ENCODE data around the gene SPATA31C1. TPM values are rescaled to one million over a fixed set of nuclear protein-coding genes. Genes with fewer than 3 reads are reported as not detected.

Gene SPATA31C1
- total RNA-seq, 2 experiments from 2014 or later = not detected

DNA sequence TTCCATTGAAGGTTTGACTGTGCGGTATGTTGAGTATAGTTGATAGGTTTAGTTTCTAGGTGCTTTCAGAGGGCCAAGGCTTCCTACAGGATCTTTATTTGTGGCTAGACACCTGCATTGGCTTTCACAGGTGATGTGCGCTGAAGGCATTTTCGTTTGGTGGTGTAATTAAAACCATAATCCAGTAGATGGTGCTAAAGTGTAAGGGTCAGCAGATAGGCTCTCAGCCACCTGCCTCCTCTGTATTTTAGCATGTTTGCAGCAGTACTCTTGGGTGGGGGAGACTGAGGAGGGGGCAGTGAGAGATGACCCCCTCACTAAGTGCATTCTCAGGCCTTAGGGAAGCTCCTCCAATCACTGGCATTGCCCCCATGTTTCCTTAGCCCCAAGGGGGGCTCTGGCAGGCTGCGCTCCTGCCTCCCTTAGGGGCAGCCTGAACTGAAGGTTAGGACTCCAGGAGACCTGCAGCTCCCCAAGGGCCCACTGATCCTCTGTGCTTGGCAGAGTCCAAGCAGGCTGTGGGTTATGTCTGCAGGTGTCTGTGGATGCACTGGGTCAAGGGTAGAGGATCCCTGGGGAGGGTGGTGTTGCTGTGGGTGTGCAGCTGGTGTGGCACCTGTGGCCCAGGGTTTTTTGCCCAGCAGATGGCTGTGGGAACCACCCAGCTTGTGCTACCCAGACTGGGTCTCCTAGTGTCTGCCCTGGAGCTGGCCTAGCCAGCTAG is 33.2 kb downstream of the SPATA31C1 start:
- Histone ChIP-seq H3K9me2 (ENCODE audit: insufficient read depth, low read length) (no peaks in the 10 kb centered on the region), H3K4me1 (ENCODE audit: insufficient read depth, low read length, poor library complexity, severe bottlenecking) (no peaks in the 10 kb centered on the region), H3K4me3 (ENCODE audit: low read depth, low read length, poor library complexity, severe bottlenecking) (no peak overlapping the region), H3K4me2 (ENCODE audit: low read length) (no peak overlapping the region), H4K20me1 (ENCODE audit: insufficient read depth, low read length) (no peaks in the 10 kb centered on the region), H2AFZ (ENCODE audit: low read length) (no peak overlapping the region), H3K9me3 (ENCODE audit: low read length) (no peaks in the 10 kb centered on the region), H3K79me2 (ENCODE audit: insufficient read depth, low read depth, low read length) (no peaks in the 10 kb centered on the region), H3K27ac (ENCODE audit: low read depth, low read length, poor library complexity, severe bottlenecking) (no peak overlapping the region), H3K36me3 (ENCODE audit: insufficient read depth, low read length) (no peaks in the 10 kb centered on the region)
- POLR2A ChIA-PET = no interaction called here
- peak; percentile 50 for DNase-seq (ENCODE audit: low spot score)
- intact Hi-C loops (cut with micrococcal nuclease; ENCODE audit: unreplicated experiment) = loop anchor here (2.0 to 5.0 kb wide), 2 partner anchors 628 to 791 kb away; no protein-coding TSS in a partner anchor
- TF ChIP-seq EZH2phosphoT487 (IDR thresholded peaks at IDR 0.05; ENCODE audit: borderline replicate concordance, low read depth, low read length) = no peak
- TF ChIP-seq, protein P1, sequence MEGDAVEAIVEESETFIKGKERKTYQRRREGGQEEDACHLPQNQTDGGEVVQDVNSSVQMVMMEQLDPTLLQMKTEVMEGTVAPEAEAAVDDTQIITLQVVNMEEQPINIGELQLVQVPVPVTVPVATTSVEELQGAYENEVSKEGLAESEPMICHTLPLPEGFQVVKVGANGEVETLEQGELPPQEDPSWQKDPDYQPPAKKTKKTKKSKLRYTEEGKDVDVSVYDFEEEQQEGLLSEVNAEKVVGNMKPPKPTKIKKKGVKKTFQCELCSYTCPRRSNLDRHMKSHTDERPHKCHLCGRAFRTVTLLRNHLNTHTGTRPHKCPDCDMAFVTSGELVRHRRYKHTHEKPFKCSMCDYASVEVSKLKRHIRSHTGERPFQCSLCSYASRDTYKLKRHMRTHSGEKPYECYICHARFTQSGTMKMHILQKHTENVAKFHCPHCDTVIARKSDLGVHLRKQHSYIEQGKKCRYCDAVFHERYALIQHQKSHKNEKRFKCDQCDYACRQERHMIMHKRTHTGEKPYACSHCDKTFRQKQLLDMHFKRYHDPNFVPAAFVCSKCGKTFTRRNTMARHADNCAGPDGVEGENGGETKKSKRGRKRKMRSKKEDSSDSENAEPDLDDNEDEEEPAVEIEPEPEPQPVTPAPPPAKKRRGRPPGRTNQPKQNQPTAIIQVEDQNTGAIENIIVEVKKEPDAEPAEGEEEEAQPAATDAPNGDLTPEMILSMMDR (conservative IDR thresholded peaks at IDR 0.05; ENCODE audit: low read length) = peak; percentile 82
- CTCF ChIA-PET (ENCODE audit: unreplicated experiment) = interaction anchor here (0.6 kb wide), 1 partner anchor 626 kb away, joined by 3 read pairs; no protein-coding TSS in a partner anchor
- no TSS peak for BruUV-seq (replicated peaks)

GRCh38 chr9:87954230-87954629 is 36.5 kb downstream of the SPATA31C1 start:
- POLR2A ChIA-PET = no interaction called here
- DNase-seq (ENCODE audit: low spot score) = no peak
- TF ChIP-seq EZH2phosphoT487 (IDR thresholded peaks at IDR 0.05; ENCODE audit: borderline replicate concordance, low read depth, low read length) = no peak
- TF ChIP-seq, protein P1 (conservative IDR thresholded peaks at IDR 0.05; ENCODE audit: low read length) = no peak
- no peaks in the 10 kb centered on the region for H4K20me1 ChIP-seq (ENCODE audit: insufficient read depth, low read length)
- intact Hi-C loops (cut with micrococcal nuclease; ENCODE audit: unreplicated experiment) = loop anchor here (5.0 kb wide), 1 partner anchor 788 kb away; no protein-coding TSS in a partner anchor
- H3K4me3 ChIP-seq (ENCODE audit: low read depth, low read length, poor library complexity, severe bottlenecking) = no peak overlapping the region
- H2AFZ ChIP-seq (ENCODE audit: low read length) = no peak overlapping the region
- H3K9me3 ChIP-seq (ENCODE audit: low read length) = no peaks in the 10 kb centered on the region
- no peaks in the 10 kb centered on the region for H3K79me2 ChIP-seq (ENCODE audit: insufficient read depth, low read depth, low read length)
- no peaks in the 10 kb centered on the region for H3K36me3 ChIP-seq (ENCODE audit: insufficient read depth, low read length)
- H3K9me2 ChIP-seq (ENCODE audit: insufficient read depth, low read length) = no peaks in the 10 kb centered on the region
- H3K4me2 ChIP-seq (ENCODE audit: low read length) = no peak overlapping the region
- H3K4me1 ChIP-seq (ENCODE audit: insufficient read depth, low read length, poor library complexity, severe bottlenecking) = no peaks in the 10 kb centered on the region
- no TSS peak for BruUV-seq (replicated peaks)
- H3K27ac ChIP-seq (ENCODE audit: low read depth, low read length, poor library complexity, severe bottlenecking) = no peak overlapping the region
- CTCF ChIA-PET (ENCODE audit: unreplicated experiment) = no interaction called here

- intact Hi-C loops (cut with micrococcal nuclease; ENCODE audit: unreplicated experiment) = no loop called here
- no peaks in the 10 kb centered on the region for H3K79me2 ChIP-seq (ENCODE audit: insufficient read depth, low read depth, low read length)
- no peaks in the 10 kb centered on the region for H3K9me3 ChIP-seq (ENCODE audit: low read length)
- BruUV-seq (replicated peaks) = no TSS peak
- CTCF ChIA-PET (ENCODE audit: unreplicated experiment) = no interaction called here
- DNase-seq (ENCODE audit: low spot score) = no peak
- H3K27ac ChIP-seq (ENCODE audit: low read depth, low read length, poor library complexity, severe bottlenecking) = no peak overlapping the region
- no peaks in the 10 kb centered on the region for H4K20me1 ChIP-seq (ENCODE audit: insufficient read depth, low read length)
- no peaks in the 10 kb centered on the region for H3K4me1 ChIP-seq (ENCODE audit: insufficient read depth, low read length, poor library complexity, severe bottlenecking)
- POLR2A ChIA-PET = interaction anchor here (0.6 kb wide), 1 partner anchor 58 kb away, joined by 3 read pairs; no protein-coding TSS in a partner anchor
- TF ChIP-seq, protein P1 (conservative IDR thresholded peaks at IDR 0.05; ENCODE audit: low read length) = no peak
- no peak for TF ChIP-seq EZH2phosphoT487 (IDR thresholded peaks at IDR 0.05; ENCODE audit: borderline replicate concordance, low read depth, low read length)
- no peaks in the 10 kb centered on the region for H3K9me2 ChIP-seq (ENCODE audit: insufficient read depth, low read length)
- H3K4me3 ChIP-seq (ENCODE audit: low read depth, low read length, poor library complexity, severe bottlenecking) = no peak overlapping the region
- H3K4me2 ChIP-seq (ENCODE audit: low read length) = no peak overlapping the region
- H3K36me3 ChIP-seq (ENCODE audit: insufficient read depth, low read length) = no peaks in the 10 kb centered on the region
- H2AFZ ChIP-seq (ENCODE audit: low read length) = no peak overlapping the region
Measured at GRCh38 chr9:87957839-87958238, 40.1 kb downstream of the SPATA31C1 start.
